Middle frontal gyrus (tissue), 1 donor: ENCODE data around the gene GPR31.

Experiments used
- DNase-seq: peaks from one replicate; pipeline ENCODE4 v3.0.0-alpha.2; 2015; ENCODE audit warnings: low spot score; ENCODE audit errors: extremely low spot score

GPR31 gene

DNA sequence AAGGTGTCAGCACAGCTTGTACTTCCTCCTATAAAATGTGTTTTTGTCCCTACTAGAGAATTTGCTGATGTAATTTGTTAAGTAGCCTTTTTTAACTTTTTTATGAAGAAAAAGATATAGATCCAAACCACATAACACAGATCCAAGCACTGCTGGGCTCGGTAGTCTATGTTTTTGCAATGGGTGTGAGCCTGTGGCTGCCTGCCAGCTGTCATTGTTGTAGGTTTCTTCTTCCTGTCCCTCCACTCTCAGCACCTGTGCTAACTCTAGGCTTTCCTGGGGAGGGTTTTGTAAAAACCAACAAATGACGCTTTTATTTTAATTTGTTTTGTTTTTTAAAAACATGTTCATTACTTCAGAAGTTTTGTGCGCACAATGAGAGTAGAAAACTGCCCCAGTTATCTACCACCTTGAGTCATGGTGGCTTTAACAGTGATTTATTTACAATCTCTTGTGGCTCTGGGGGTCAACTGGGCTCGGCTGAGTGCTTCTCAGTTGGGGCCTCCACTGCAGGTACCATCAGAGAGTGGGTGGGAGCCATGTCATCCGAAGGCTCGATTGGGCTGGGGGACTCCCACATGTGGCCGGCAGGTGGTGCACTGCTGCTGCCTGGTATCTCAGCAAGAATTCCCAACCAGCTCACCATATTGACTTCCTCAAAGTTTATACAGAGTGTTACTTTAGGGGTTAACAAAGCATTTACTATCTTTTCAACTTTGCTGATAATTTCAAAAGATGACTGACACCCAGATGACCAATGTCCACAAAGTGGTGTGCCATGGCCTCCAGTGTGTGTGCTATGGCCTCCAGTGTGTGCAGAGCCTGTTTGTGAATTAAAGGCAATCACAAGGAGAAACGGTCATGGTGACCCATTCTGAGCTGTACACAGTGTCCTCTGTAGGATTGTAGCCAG is 37.9 kb downstream of the GPR31 start:
- DNase-seq: no peak

DNA sequence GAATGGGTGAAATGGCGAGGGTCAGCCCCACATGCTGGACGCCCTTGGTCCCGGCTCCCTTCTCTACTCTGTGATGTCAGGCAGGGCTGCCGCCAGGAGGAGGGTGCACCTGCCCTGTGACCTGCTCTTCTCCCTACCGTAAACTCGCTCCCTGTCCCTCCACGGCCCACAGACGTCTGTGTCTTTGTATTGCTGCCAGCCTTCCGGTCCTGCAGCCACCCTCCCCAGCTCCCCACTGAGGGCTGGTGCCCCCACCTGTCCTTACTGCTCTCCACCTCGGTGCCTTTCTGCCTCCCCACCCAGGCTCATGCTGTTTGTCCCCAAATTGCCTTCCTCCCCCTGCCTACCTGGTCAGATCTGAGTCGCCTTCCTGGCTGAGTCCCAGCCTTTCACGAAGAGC is 38.9 kb downstream of the GPR31 start:
- no peak for DNase-seq

DNA sequence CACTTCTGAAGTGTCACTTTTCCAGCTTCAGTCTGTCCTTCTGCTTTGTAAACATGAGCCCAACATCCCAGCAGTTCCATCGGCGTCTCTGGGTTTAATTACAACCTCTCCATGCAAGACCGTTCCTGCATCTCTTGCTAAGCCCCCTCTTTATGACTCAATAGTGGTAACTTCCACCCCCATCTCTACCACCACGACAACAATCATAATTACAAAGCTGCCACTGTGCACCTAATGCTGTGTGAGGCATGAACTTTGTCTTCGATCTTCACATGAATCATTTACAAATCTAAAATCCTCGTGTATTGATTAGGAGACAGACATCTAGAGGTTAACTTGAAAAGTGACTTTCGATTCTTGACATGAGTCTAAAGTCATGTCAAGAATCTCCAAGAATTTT is 39.8 kb downstream of the GPR31 start:
- DNase-seq: no peak

DNA sequence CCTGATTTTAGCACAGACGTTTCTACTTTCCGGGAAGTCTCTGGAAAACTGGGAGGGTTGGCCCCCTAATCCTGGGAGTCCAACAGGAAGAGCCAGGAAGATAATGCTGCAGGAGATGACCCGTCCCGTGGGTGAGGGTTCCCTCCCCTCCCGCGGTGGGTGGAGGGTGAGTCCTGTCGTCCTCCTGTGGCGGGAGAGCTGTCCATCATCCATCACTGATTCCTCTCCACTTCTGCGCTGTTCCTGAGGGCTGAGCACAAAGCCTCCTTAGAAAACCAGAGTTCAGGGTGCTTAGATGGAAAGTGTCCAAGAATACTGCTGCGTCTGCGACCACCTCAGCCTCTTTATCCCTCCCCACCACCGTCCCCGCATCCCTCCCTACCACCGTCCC is 40.9 kb downstream of the GPR31 start:
- DNase-seq: no peak

DNA sequence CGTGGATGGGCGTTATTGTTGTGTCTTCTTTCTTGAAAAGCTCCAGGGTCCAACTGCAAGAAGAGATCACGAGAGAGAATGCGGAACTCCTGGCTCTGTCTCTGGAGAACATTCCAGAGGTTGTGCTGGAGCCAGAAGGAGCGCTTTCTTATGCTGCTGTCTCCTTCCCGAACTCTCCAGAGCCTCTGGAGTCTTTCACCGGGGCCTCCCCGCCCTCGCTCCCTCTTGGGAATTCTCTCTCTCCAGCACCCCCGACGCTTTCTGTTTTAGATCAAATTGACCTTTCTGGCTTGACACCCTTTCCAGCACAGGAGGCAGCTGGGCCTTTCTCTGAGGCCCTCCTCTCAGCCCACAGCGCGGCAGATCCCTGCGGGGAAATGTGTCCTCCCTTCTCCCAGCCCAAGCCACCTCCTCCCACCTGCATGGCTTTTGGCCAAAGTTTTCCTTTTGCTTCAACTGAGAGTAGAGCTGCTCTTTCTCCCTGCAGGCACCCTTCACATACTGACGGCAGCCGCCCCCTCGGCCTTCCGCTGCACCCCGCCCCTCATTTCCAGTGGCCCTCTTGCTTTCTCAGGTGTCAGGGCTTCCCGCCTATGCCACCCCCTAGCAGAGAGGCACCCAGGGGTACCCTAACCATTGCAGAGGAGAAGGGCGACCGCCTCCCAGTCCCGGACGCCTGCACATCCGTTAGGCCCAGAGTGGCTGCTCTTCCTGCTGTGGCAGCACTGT is 41.5 kb downstream of the GPR31 start:
- DNase-seq: no peak

DNA sequence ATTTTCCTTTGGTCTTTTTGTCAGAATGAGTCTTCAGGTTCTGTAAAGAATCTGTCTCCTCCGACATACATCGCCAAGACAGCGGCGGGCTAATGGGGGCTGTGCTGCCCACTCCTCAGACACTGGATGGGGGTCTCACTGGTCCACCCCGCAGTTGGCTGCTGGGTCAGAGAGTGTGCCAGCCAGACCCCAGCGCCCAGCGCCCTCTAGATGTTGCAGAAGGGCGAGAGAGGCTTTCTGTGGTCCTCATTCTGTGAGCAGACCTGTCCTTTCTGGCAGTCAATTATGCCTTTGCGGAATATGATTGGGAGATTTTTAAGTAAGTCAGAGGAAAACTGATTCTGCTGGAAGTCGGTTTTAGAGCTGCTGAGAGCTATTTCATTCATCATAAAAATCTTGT is 42.7 kb downstream of the GPR31 start:
- DNase-seq: no peak

DNA sequence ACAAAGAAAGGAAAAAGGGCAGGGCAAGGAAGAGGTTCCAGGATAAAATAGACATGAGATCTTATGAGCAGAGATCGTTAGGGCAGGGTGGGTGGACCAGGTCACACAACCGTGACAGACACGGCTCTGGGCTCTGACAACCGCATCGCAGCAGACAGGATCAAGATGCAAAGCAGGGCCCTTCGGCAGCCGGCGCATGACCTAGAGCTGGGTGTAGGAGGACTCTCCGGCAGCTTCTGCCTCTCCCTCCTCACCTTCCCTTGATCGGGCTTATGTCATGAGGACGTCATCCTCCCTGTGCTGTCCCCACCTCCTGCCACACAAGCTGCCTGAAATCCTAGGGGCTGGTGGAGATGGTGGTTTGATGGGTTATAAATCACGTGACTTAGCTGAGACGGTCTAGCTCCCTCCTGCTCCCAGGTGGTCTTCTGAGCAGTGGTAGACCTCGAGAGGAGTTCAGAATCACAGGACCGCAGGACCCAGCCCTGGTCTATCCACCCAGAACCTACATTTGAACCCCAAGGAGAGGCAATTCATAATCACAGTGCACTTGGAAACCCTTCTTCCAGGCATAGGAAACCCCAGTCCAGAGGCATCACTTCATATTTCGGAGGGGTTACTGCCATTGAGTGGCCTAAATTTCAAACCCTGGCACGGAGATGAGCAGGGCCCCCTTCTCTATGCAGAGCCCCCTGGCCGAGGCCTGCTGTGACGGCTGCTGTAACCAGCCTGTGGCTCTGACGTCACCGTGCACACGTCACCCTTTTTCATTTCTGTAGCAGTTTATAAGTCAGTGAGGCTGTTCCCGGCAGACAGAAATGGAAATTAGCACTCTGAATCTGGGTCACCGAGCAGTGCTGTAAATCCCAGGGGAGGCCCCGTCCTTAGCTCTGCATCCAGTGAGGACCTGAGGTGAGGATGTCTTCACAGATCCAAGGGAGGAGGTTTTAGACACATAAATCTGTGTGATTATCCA is 43.6 kb downstream of the GPR31 start:
- no peak for DNase-seq

DNA sequence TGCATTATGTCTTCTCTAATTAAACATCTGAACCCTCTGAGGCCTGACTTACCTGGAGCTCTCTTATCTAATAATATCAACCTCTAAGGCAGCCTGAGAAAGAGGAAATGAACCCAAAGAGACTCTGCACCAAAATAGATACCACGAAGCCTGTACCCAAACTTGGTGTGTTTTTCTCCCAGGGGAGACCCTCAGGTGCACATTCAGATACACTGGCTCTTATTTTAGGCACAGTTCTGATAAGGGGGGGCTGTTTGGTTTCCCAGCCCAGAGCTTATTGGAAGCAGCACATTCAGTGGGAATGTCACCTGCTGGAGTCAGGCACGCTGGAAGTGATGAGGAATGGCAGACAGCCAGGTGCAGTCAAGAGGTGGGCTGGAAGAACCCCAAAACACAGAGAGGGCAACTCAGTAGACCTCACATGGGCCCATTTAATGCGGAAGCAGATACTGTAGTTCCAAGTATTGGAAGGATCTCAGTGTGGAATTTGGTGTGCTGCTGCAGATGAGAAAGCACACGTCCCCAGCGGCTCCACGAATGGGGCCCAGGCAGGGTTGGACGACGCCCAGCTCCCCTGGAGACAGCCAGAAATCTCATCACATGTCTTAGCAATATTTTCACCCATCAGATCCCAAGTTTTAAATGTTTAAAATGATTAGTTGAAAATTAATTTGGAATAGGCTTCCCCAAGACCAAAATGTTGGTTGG is 44.6 kb downstream of the GPR31 start:
- no peak for DNase-seq

DNA sequence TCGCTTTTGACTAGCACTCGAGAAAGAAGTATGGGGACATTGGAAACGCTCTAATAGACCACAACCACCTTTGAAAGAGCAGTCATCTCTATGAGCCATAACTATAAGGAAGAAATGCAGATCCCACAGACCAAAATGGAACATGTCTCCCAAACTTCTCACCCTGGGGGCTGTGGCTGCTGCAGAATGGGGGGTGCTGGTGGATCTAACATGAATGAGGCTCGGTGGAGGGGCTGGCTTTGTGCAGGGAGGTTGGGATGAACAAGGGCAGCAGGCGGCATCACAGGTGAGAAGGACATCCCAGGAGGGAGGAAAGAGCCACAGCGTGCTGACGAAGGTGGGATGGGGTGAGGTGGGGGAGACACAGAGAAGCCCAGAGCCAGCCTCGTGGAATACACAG is 45.4 kb downstream of the GPR31 start:
- DNase-seq: no peak

DNA sequence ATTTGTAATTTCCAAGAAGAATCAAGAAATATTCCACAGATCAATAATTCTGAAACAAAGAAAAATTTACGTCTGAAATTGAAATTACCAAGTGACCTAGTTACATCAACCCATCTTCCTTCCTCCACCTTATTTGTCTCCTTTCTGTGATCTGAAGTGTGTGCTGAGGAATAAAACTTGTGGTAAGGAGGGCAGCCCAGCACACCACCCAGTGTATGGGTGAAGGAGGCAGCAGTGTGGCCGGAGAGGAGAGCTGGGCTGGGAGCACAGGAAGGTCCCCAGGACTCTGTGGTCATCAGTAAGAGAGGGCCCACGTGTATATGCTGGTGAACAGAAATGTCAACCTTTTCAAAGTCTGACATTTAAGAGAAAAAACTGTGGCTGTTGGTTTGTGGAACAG is 46.2 kb downstream of the GPR31 start:
- no peak for DNase-seq

DNA sequence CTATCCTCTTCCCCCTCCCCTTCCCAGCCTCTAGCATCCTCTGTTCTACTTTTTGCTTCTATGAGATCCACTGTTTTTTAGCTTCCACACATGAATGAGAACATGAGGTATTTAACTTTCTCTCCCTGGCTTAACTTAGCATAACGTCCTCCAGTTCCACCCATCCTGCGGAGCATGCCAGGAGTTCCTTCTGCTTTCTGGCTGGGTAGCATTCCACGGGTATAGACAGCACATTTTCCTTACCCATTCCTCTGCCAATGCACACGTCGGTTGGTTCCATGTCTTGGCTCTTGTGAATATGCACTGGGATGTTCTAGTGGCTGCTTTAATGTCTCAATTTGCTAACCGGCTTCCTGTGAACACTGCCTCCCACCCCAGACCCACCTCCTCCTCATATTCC is 48.1 kb downstream of the GPR31 start:
- no peak for DNase-seq

DNA sequence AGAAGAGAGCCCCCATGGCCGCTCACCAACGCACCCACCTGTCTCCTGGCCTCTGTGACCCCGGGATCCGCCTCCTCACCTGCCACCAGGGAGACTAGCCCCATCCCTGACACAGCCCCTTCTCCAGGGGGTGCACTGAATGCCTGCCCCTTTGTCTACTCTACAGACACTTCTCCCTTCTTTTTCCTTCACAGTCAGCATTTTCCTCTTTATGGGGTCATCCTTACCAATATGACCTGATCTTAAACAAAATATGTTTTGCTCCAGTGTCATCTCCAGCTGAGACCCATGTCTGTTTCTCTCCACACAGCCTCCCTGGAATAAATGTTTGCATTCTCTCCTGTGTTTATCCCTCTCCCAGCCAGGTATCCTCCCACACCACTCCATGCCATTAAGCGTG is 49.5 kb downstream of the GPR31 start:
- DNase-seq: no peak

DNA sequence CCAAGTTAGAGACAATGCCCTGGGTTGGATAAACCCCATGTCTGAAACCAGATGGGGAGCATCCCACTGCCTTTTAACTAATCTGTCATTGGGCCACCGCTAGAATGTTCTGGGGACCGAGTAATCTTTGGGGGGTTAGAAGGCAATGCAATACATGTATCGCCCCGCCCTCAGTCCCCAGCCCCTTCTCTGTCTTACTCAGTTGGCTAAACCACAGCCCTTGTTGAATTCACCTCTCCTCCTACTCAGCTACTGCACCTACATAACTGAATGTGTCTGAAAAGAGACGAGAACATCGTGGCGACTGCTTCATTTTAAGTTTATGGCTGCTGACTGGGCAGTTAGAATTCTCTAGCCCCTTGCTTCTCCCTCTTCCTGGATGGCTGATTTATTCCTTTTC is 50.0 kb downstream of the GPR31 start:
- DNase-seq: no peak

DNA sequence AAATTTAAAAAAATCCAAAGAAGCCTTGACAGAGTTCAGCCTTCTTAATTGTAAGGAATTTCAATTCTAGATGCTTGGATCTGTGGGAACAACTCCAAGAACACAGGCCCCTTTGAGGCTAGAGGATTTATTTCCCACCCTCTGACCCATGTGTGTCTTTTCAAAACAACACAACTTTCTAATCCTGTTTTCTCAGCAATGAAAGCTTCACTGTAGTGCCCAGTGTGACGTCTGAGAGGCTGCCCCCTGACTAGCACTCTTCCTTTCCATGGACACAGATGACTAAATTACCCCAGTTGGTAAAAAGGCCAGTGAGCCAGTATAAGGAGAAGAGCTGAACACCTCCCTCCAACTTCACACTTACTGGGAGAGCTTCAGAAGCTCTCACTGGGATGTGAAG is 51.4 kb downstream of the GPR31 start:
- DNase-seq: no peak
